Stimulated activated CD8-positive, alpha-beta memory T cell treated with anti-CD3 and anti-CD28 coated beads, Interleukin-7, amount 100 ng/mL, for 4 hours (primary cell): ENCODE data around the gene PARM1.

Experiments
- DNase-seq, 2 donors: peaks; one replicate each; pipeline ENCODE4 v3.0.0-alpha.2; 2020; ENCODE audit warnings: low read depth in 2 of 2

Gene PARM1

GRCh38 chr4:74932832-74933561, at the start of gene PARM1:
Gene PARM1 (plus strand): TSS chr4:74933116. CDS start chr4:74933328, 212 bp downstream.
- peak in 1 of 2 donors; percentile 3 for DNase-seq

- DNase-seq: no peak
Measured at GRCh38 chr4:74884266-74884665, 48.6 kb upstream of the PARM1 start.

- DNase-seq: no peak
Measured at GRCh38 chr4:74886484-74886883, 46.4 kb upstream of the PARM1 start.

GRCh38 chr4:74890341-74890740, 42.6 kb upstream of the PARM1 start:
- DNase-seq: no peak

GRCh38 chr4:74891037-74891436, 41.9 kb upstream of the PARM1 start:
- DNase-seq: no peak

- DNase-seq: no peak
Measured at GRCh38 chr4:74893171-74893570, 39.7 kb upstream of the PARM1 start.

- DNase-seq: no peak
Measured at GRCh38 chr4:74896595-74896994, 36.3 kb upstream of the PARM1 start.

GRCh38 chr4:74897386-74897785, 35.5 kb upstream of the PARM1 start:
- DNase-seq: no peak

- DNase-seq: no peak
Measured at GRCh38 chr4:74900862-74901261, 32.1 kb upstream of the PARM1 start.

- no peak for DNase-seq
Measured at GRCh38 chr4:74904509-74905065, 28.3 kb upstream of the PARM1 start.

- no peak for DNase-seq
Measured at GRCh38 chr4:74906771-74907170, 26.1 kb upstream of the PARM1 start.

- no peak for DNase-seq
Measured at GRCh38 chr4:74919783-74920182, 13.1 kb upstream of the PARM1 start.

- no peak for DNase-seq
Measured at GRCh38 chr4:74920704-74921103, 12.2 kb upstream of the PARM1 start.

GRCh38 chr4:74921490-74921889, 11.4 kb upstream of the PARM1 start:
- DNase-seq: no peak

- no peak for DNase-seq
Measured at GRCh38 chr4:74926007-74926406, 6.9 kb upstream of the PARM1 start.

GRCh38 chr4:74930162-74930561, 2.8 kb upstream of the PARM1 start:
- DNase-seq: no peak

GRCh38 chr4:74931376-74931775, 1.5 kb upstream of the PARM1 start:
- DNase-seq: no peak

- no peak for DNase-seq
Measured at GRCh38 chr4:74932010-74932409, 906 bp upstream of the PARM1 start.

- no peak for DNase-seq
Measured at GRCh38 chr4:74933562-74934015, 673 bp downstream of the PARM1 start.

GRCh38 chr4:74934016-74934831, 1.3 kb downstream of the PARM1 start:
- no peak for DNase-seq

- no peak for DNase-seq
Measured at GRCh38 chr4:74934888-74935287, 2.0 kb downstream of the PARM1 start.

- no peak for DNase-seq
Measured at GRCh38 chr4:74941123-74941522, 8.2 kb downstream of the PARM1 start.
